Measurements from ENCODE around the gene HPSE.

GRCh38 chr4:83284193-83285054 is 50.2 kb downstream of the HPSE start, which contains the start of gene COQ2:
- peak in 4 of 6 experiments; percentile 23 to 52 (median 41) for TF ChIP-seq CTCF (IDR thresholded peaks at IDR 0.05)
- TF ChIP-seq POLR2A (IDR thresholded peaks at IDR 0.05), result peak in 1 of 2 donors; percentile 87
